DMS153 treated with DMSO at 0.1 percent for 48 hours (cell line): ENCODE data around the gene CRYGN.

ENCODE experiments used
- DNase-seq: peaks from one replicate; lab custom pipeline; 2025; ENCODE audit not compliant: unreplicated experiment; lab: John Stamatoyannopoulos, UW

Gene CRYGN

GRCh38 chr7:151408839-151409666, 30.9 kb downstream of the CRYGN start:
- DNase-seq = no peak

GRCh38 chr7:151408498-151408838, 31.5 kb downstream of the CRYGN start:
- no peak for DNase-seq

- no peak for DNase-seq
These were observed 32.9 kb downstream of the CRYGN start for GRCh38 chr7:151406886-151407583.

- DNase-seq = no peak
These were observed 33.7 kb downstream of the CRYGN start for GRCh38 chr7:151406051-151406875.

- DNase-seq = no peak
These were observed 34.4 kb downstream of the CRYGN start for GRCh38 chr7:151405588-151405987.

GRCh38 chr7:151405056-151405455, 34.9 kb downstream of the CRYGN start:
- no peak for DNase-seq

GRCh38 chr7:151404216-151405011, 35.5 kb downstream of the CRYGN start:
- no peak for DNase-seq

- no peak for DNase-seq
These were observed 36.2 kb downstream of the CRYGN start for GRCh38 chr7:151403764-151404163.

- DNase-seq = no peak
These were observed 37.7 kb downstream of the CRYGN start for GRCh38 chr7:151402029-151402835.

- DNase-seq = no peak
These were observed 39.2 kb downstream of the CRYGN start for GRCh38 chr7:151400626-151401315.

- no peak for DNase-seq
These were observed 40.0 kb downstream of the CRYGN start for GRCh38 chr7:151399906-151400305.

GRCh38 chr7:151399305-151399601, 40.7 kb downstream of the CRYGN start:
- no peak for DNase-seq

GRCh38 chr7:151398446-151399304, 41.3 kb downstream of the CRYGN start:
- no peak for DNase-seq

GRCh38 chr7:151397026-151397425, 42.9 kb downstream of the CRYGN start:
- DNase-seq = no peak

GRCh38 chr7:151396328-151396970, 43.5 kb downstream of the CRYGN start:
- DNase-seq = no peak

- DNase-seq = no peak
These were observed 44.9 kb downstream of the CRYGN start for GRCh38 chr7:151395036-151395367.

GRCh38 chr7:151394076-151395035, 45.6 kb downstream of the CRYGN start:
- DNase-seq = no peak
